HG03571 (cell line): ENCODE data around the gene SAMD15.
"Not testable (repeated sequence)": the region's sequence is repeated elsewhere in the genome, so short reads cannot be mapped to it uniquely, and the experiment has no call there.

Experiments
- ATAC-seq: cut with Tn5 transposase; IDR thresholded peaks from one replicate; pipeline ENCODE4 v1.9.1; 2021; ENCODE audit not compliant: unreplicated experiment

SAMD15 gene

GRCh38 chr14:77376771-77377501 lies at the start of gene SAMD15, which contains the start of gene TMED8:
Gene SAMD15 (plus strand): TSS chr14:77377379. CDS start chr14:77377419, 40 bp downstream.
Gene TMED8 (minus strand): TSS chr14:77377094. CDS start chr14:77377053, 41 bp downstream.
- peak; percentile 82 for ATAC-seq

DNA sequence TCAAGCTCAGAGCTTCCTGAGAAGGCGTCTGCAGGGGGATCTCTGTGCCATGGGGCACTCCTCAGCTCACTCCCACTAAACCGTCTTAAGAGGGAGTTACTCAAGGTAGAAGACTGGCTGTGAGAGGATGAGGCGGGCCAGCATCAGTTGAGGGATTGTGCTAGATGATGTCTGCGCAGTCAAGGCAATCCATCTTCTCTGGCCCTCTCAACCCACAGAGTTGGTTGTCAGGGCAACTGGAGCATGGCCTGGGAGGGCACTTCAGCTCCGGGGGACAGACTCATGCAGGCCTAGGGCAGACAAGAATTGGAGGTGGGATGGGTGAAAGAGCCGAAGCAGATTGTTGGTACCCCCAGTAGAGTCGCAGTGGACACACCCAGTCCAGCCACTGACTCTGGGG lies 47.3 kb upstream of the SAMD15 start:
- ATAC-seq = no peak

- no peak for ATAC-seq
Measured at GRCh38 chr14:77335576-77335975, 41.6 kb upstream of the SAMD15 start.

DNA sequence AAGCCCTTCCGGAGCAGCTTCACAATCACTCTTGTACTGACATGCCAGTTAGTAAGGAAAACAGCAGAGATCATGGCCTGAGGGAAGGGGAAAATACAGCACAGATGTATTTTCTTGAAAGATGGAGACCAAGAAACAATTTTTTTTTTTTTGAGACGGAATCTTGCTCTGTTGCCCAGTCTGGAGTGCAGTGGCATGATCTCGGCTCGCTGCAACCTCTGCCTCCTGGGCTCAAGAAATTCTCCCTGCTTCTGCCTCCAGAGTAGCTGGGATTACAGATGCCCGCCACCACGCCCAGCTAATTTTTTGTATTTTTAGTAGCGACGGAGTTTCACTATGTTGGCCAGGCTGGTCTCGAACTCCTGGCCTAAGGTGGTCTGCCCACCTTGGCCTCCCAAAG lies 39.9 kb upstream of the SAMD15 start:
- not testable (repeated sequence) for ATAC-seq

- ATAC-seq = no peak
Measured at GRCh38 chr14:77337880-77338279, 39.3 kb upstream of the SAMD15 start.

- no peak for ATAC-seq
Measured at GRCh38 chr14:77338302-77338701, 38.9 kb upstream of the SAMD15 start.

DNA sequence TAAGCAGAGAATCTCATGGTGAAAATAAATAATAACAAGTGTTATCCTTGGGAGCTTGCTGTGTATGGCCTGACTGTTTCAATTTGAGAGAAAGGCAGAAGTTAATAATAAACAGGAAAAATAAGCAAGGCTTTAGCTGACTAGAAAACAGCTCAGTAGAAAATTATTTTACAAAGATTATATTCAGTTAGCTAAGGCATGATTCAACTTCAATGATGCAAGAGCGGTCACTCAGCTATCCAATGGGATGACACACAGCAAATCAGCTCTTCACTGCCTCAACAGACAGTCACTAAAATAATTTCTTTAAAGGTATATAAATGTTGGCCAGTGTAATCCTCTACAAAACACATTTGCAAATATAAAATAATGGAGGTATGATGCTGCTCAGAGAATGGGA lies 37.8 kb upstream of the SAMD15 start:
- ATAC-seq = no peak

GRCh38 chr14:77340389-77340788 lies 36.8 kb upstream of the SAMD15 start:
- ATAC-seq = no peak

- ATAC-seq = no peak
Measured at GRCh38 chr14:77342726-77343397, 34.3 kb upstream of the SAMD15 start.

- no peak for ATAC-seq
Measured at GRCh38 chr14:77343662-77344061, 33.5 kb upstream of the SAMD15 start.

DNA sequence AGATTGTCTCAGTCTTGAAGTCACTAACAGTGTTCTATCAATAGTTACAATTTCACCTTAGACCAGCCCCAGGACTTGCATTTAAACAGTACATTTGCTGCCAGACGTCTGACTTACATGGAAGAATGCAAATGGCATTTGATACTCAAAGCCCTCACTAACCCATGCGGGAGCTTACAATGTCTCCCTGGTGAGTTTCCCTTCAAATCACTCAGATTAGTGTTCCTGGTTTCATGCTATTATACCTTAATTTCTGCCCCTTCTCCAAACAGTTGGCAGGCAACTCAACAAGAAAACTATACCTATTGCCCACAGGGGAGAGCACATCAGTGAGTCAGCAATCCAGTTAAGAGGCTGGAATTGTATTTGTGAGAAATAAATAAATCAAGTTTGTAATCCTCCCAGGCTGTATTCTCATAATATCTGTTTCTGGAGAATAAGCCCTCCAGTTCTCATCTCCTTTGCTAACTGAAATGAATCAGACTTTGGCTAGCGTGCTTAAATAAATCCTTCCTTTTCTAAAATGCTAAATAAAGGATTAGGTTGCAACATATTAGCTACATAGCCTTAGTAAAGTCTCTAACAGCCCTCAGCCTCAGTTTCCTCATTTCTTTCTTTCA lies 32.7 kb upstream of the SAMD15 start:
- ATAC-seq = no peak

- no peak for ATAC-seq
Measured at GRCh38 chr14:77346495-77346894, 30.7 kb upstream of the SAMD15 start.

GRCh38 chr14:77347751-77348150 lies 29.4 kb upstream of the SAMD15 start:
- ATAC-seq = no peak

DNA sequence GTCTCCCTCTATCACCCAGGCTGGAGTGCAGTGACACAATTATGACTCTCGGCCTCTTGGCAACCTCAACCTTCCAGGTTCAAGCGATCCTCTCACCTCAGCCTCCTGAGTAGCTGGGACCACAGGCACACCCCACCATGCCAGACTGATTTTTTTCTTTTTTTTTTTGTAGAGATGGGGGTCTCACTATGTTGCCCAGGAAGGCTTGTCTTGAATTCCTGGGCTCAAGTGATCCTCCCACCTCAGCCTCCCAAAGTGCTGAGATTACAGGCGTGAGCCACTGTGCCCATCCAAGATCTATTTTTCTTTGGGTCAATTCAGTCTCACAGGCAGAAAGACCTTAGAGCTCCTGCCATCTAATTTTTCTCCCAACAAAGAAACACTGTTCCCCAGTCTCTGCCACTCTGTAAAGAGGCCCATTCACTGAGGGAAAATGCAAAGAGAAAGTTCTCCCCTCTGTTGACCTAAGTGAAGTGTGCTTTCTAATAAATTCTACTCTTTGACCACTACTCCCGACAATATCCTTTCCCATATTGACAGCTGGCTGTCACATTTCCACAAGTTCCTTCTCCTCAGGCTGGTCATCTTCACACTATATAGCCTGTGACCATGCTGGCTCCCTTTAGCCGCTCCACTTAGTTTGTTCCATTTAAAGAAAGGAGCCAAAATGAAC lies 23.6 kb upstream of the SAMD15 start:
- ATAC-seq = no peak

DNA sequence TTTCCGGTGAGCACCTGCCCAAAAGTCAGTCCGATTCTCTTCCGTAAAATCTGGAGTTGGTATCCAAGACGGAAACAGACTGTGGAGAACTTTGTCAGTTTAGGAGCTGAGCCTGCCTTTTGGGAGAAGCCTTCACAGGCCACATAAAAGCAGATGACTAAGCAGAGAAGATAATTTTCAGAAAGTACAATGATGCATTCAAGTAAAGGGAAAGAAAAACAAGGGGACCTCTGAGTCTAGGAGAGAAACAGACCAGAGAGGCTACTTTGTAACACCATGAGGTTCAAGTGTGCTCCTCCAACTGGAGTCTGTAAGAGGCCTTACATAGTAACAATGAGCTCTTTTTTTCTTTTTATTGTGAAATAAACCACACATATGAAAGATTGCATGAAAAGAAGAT lies 21.4 kb upstream of the SAMD15 start:
- ATAC-seq = no peak

DNA sequence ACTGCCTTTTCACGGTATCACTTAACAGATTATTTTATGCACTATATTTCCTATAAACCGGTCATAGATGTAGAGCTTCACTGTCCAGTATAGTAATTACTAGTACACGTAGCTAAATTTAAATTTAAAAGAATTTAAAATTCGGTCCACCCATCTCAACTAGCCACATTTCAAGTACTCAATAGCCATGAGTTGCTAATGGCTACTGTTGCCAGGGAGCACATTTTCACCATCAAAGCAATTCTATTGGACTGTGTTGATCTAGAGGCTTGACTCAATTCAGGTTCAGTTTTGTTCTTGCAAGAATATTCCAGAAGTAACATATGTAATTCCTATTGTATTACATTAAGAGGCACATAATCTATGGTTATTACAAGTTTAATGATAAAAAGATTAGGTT lies 20.3 kb upstream of the SAMD15 start:
- ATAC-seq = no peak

DNA sequence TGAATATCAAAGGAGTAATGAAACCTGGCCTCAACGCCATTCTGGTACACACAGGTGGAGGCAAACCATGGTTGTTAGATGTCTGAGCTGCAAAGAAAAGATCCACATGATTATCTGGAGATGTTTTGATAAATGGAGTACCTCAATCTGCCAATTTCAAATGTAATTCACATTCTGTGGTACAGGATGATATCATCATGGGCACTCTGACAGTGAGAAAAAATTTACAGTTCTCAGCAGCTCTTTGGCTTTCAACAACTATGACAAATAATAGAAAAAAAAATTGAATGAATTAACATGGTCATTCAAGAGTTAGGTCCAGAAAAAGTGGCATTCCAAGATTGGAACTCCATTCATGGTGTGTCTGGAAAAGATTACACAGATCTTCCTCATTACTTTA lies 17.6 kb upstream of the SAMD15 start:
- ATAC-seq = no peak

DNA sequence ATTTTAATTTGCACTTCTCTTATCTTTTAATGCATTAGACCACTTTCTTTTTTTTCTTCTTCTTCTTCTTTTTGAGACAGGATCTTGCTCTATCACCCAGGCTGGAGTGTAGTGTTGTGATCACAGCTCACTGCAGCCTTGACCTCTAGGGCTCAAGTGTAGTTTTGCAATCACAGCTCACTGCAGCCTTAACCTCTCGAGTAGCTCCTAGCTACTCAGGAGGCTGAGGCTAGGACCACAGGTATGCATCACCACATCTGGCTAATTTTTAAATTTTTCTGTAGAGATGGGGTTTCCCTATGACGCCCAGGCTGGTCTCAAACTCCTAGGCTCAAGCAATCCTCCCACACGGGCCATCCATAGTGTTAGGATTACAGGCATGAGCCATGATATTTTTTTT lies 13.0 kb upstream of the SAMD15 start:
- peak; percentile 52 for ATAC-seq

- no peak for ATAC-seq
Measured at GRCh38 chr14:77369285-77369684, 7.9 kb upstream of the SAMD15 start.

GRCh38 chr14:77372304-77372841 lies 4.8 kb upstream of the SAMD15 start:
- ATAC-seq = peak; percentile 36
